COLO829 (cell line): ENCODE measurements around the gene TEX35.
"Not testable (repeated sequence)": the region's sequence is repeated elsewhere in the genome, so short reads cannot be mapped to it uniquely, and the experiment has no call there.

Source experiments
- DNase-seq: peaks from one replicate; pipeline ENCODE4 v3.0.0; 2012; ENCODE audit warnings: low spot score

Gene TEX35

DNA sequence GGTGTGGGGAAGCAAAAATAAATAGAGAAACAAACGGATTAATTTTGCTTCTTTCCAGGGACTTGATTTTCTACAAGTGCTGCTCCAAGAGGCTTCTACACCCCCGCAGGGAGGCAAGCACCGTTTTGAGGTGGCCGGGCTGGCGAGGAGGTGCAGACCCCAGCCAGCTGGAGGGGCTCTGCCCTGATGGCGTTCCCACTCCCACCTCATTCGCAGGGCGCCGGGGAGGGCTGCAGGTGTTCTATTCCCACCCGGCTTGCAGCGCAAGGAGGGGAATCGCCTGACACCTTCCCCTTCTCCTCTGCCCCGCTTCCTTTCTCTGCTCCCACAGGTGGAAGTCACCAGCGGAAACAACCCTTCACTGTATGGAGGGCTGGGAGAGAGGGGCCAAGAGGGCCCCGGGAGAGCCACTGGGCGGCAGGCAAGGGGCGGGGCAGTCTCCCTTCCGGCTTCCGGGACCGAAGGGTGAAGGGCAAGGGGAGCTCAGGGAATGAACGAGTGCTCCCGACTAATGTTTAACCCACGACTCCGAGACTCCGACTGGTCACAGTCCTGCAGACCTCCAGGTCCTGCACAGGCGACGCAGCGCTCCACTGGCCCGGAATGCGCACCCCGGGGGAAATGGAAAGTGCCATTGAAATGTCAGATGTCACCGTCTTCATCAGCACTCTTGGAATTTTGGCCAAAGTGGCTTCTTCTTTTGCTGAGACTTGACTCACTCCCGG, 29.1 kb downstream of the TEX35 start:
- DNase-seq, result peak; percentile 42

DNA sequence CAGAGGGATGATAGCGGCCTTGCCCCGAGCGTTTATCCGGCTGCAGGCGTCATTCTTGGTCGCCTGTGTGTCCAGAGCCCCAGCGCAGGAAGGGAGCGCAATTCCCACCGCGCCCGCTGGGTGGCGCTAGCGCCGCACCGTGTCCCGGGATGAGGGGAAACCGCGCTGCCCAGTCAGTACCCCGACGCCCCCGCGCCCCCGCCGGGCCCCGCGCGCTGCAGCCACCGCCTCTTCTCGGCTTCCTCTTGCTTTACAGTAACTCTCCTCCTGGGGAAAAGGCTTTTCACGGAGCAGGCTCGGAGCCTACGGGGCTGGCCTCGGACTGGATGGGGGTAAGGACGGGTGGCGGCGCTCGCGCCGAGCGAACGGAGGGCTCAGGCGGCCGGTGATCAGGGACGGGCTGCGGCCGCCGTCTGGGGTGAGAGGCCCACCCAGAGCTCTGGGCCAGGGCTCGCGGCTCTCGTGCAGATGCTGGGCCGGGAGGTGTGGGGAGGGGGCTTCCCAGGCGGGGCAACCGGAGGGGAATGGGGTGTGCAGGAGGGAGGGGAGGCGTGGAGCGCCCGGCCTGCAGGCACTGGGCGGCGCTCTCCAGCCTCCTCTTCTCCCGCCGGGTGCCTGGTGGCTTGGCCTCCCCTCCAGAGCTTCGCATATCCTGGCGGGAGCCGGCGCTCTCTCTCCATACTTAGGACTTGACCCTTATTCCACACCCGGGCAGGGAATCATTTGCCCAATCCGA, 29.8 kb downstream of the TEX35 start:
- peak; percentile 92 for DNase-seq

DNA sequence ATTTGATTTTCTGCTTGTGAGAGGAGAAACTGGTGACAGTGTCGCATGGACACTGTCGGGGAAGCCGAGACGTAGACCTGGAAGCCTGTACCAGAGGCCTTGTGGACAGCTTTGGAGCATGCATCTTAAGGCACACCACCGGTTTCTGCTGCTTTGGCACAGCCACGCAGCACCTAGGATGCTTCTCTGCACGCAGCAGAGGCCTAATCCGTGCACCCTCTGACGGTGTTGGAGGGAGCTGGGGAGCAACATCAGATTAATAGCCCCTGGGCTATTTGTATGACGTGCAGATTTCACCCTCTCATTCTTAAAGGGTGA, 30.3 kb downstream of the TEX35 start:
- DNase-seq, result no peak

DNA sequence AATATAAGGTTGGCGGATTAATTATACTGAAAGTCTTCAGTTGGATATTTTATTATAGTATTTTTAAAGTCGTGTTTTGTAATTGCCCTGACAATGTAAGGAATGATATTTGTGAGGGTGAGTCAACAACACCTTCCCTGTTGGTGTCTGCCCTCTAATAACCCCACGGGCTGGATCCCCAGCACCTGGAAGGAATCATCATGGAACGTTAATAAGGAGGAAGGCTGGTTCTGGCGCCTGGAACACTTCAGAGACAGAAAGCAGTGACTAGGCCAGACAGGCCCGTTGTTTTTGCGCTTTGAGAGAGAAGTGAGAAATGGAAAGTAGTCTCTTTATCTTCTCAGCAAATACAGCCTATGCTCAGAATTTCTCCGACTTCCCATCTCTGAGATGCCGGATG, 31.6 kb downstream of the TEX35 start:
- DNase-seq, result no peak

DNA sequence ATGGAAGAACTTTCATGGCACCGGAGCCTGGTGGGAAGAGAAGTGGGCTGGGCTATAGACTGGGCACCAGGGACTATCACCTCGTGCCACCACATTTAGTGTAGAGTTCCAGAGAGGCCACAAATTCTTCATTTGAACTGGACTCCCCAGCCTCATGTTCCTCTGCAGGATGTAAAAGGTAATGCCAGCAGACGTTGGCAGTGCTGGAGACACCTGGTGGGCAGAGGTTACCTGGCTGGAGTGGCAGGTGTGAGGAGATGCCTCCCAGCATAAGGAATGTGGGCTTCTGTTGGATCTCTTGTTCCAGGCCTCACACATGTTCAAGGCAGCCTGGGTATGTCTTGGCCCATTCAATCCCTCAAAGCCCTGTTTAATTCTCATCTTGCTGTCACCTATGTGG, 35.2 kb downstream of the TEX35 start:
- DNase-seq, result no peak

DNA sequence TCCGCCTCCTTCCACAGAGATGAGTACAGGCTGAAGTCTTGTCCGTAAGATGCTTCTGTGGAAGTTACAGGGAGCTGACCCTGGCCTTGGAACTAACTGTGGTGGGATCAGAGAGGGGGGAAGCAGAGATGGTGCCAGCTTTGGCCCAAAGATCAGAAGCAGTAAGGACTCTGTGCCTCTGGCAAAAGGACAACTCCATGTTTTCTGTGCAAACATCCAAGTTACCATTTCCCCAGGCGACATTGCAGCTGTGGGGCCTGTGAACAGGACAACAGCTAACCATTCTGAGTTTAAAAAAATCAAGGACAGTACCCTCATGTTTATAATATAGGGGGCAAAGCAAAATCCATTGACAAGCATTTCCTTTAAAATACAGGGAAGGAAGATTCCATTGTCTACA, 38.4 kb downstream of the TEX35 start:
- DNase-seq, result no peak

DNA sequence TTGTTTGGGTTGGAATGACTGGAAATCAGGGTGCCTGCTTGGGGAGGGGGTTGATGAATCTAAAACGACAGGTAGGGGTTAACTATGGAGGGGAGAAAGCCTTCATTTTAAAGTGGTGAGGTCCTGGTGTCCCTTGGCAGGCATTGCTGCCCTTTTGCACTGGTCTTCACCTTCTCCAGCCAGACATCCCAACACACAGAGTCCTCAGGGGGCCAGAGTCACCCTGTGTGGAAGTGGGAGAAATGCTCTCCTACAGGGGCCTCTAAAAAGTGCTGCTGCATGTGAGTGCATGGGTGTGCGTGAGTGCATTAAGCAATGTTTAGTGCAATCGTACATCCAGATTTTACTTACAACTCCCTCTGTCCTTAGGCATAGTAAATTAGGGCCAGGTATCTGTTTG, 39.0 kb downstream of the TEX35 start:
- no peak for DNase-seq

DNA sequence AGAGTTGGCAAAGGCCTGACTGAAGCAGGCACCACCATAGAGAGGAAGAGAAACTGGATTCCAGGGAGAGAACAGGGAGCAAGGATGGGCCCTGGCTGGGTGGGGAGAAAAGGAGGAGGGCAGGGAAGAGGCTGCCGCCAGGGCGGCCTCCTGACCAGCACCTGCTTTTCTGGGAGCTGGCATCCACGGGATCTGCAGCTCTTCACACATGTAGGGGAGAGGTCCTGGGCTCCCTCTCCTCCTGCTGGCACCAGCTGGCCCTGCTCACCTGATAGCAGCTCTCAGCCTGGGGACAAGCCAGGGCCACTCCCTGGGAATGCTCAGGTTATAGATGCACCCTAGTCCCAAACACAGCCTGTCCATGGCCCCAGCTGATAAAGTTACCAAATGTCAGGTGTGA, 39.9 kb downstream of the TEX35 start:
- no peak for DNase-seq

DNA sequence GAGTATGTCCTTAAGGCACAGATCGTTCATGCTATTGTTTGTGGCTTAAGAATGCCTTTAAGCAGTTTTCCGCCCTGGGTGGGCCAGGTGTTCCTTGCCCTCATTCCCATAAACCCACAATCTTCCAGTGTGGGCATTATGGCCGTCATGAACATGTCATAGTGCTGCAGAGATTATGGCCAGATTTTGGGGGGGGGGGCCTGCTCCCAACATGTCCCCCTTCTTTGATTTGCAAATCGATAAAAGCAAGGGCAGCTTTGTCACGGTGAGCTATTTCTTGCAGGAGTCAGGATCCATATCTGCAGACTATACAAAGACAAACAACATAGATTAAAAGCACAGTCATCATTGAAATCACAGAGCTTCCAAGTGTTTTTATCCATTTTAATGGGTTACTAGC, 41.4 kb downstream of the TEX35 start:
- DNase-seq, result not testable (repeated sequence)

DNA sequence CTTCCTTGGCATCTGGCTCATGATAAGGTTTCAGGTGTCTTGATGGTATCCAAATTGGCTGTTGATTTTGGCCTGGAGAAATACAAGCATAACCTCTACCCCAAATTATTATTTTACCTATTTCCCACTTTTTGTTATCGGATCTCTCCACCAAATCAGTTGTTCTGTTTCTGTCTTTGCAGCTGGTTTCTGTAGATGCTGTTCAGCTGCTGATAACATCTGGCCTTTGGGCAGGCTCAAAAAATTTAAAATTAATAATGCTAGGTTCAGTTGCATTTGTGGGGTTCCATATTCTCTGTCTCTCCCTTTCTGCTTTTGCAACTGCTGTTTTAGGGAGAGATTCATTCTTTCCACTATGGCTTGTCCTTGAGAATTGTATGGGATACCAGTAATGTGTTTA, 42.7 kb downstream of the TEX35 start:
- DNase-seq, result not testable (repeated sequence)

DNA sequence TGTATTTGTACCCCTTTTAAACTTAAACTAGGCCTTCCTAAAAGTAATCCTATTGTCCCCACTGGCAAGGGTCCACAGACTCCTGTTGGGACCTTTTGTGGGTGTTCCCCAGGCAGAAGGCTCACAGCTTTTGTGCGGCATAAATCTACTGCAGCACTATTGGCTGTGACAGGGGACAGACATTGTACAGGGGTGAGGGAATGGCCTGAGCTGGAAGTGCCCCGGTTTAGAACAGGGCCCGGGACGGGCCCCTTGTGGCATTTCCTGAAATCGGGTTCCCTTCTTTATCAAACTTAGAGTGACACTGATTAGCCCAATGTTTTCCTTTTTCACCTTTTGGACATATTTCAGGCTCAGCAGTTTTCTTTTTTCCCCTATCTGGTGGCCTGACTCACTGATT, 45.9 kb downstream of the TEX35 start:
- not testable (repeated sequence) for DNase-seq

DNA sequence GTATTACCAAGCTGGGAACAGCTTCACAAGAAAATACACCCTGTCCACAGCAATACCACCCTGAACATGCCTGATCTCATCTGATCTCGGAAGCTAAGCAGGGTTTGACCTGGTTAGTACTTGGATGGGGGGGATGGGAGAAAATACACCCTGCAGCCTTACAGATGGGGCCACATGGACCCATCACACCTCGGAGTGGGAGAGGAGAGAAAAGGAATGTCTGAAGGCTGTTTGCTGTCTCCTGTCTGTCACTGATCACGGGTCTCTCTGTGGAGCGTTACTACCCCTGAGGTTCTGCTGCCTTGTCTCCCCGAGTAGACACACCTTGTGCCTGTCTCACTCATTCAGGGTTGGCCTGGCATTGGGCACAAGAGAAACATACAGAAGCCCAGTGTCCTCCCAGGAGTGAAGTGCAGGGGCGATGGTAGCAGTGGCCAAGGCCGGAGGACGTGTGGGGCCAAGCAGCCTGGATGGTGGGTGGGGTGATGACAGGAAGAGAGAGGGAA, 48.0 kb downstream of the TEX35 start:
- no peak for DNase-seq

DNA sequence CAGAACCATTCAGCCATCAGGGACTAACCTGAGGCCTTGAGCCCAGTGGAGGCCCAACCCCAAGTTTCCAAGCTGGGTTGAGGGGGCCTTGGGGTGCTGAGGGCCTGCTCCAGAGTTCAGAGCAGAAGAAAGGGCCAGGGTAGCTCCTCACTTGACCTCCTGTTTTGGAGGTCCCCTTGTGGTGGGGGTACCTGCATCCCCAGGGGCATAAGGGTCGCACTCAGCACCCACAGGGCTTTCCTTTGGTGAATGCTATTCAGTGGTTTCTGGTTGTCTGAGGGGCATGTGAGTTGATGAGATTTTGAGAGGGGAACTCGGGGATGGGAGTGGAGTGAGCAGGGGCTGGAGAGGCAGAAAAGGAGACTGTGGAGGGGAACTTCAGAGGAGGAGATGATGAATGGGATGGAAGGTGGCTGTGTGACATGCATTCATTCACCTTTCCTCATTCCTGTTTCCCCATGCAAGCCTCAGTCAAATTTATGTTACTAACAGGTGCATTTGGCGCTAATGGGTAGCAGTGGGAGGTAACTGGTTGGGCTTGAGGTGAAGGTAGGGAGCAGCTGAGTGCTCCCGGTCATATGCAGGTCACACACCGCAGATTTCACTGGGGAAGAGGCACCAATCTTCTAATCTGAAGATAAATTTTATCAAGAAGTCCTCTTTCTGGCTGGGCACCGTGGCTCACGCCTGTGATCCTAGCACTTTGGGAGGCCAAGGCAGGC, 50.4 kb downstream of the TEX35 start:
- DNase-seq, result no peak

DNA sequence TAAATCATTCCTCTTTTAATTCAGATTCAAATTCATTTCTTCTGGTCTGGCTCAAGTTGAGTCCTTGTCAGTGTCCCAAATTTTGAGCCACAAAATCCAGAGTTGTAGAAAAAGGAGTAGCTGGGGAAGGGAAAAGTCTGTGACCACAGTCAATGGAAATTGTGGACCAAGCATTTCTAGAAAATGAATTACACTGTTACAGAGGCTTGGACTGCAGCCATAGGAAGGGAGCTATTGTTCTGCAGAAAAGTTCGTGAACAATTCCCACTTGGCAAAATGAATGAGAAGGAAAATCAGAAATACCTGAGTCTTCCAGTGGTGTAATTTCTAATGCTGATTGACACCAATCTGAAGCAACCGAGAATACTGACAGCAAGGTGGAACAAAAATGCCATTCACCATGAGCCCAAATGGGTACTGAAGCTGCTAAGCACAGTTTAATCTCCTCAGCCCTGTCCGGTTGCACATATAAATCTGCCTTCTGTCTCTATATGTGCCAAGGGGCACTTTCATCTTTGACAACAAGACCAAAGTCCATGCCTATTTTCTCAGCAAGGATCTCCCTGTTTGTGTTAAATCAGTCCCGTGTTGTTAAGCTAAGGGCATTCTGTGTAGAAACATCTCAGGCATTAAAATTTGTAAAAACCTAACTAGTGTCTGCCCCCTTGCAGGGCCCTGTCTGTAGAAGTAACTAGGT, 51.3 kb downstream of the TEX35 start:
- no peak for DNase-seq

DNA sequence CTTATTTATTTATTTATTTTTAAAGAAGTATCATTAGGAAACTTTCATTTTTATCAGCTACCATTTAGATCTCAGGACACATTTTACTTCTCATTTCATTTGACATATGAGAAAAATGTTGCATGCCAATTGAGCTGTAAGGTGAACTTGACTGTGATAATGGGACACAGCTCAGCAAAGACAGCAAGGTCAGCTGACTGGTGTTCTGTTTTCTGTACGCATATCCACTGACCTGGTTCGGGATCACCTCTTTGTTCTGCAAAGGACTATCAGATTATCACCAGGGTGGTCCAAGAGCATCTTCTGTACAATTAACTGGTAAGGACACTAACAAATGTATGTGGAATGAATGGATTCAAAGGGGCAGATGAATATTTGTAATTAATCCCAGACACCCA, 51.9 kb downstream of the TEX35 start:
- DNase-seq, result no peak

DNA sequence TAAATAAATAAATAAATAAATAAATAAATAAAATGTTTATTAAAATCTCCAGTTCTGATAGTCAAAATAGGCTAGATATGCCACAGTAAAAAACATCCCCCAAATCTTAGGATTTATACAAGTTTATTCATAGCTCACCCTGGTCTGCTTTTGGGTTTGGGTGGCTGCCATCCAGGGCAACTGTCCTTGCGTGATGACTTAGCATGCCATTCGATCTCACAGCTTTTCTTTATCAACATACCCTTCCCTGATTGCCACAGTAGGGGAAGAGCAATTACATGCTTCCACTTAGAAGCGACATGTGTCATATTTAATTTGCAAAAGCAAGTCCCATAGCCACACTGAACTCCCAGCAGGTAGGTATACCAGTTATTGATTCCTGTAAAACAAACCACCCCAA, 52.7 kb downstream of the TEX35 start:
- DNase-seq, result no peak

DNA sequence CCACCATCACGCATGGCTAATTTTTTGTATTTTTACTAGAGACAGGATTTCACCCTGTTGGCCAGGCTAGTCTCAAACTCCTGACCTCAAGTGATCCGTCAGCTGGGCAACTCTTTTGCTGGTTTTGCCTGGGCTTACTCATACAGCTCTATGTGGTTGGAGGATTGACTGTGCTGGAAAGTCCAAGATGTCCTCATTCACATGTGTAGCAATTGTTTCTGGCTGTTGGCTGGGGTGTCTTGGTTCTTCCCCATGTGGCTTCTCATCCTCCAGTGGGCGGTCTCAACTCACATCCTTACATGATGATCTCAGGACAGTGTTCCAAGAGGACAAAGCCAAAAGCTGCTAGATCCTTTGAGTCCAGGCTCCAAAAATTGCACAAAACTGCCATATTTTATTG, 53.3 kb downstream of the TEX35 start:
- no peak for DNase-seq

DNA sequence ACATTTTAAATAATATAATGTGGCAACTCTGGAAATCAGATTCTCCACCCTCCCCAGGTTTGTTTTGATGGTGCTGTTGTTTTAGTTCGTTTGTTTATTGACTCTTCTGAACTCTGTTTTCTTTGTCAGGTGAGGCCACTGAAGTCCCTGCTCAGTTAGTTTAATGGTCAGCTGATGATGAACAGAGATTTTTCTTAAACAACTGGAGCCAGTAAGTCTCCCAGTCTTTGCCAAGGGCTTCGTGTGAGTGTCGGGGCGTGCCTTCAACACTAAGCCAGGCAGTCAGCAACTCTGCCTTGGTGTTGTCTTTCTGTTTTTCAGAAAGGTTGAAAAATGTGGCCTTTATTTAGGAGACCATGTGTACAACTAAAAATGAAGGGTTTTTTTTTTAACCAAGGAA, 58.9 kb downstream of the TEX35 start:
- no peak for DNase-seq
